GM12878 (cell line): Measurements from ENCODE around the gene ATP10A. TPM values are rescaled to one million over a fixed set of nuclear protein-coding genes. Genes with fewer than 3 reads are reported as not detected.

Source experiments
- ATAC-seq: fragments of 200-7000 bp; cut with Tn5 transposase; 3 replicates; pipeline ENCODE4 v1.9.1; 2020; ENCODE audit warnings: mild to moderate bottlenecking, moderate library complexity
- BruUV-seq: library from RNA; stranded (reverse); fragments of 400-500 nt; replicated peaks from 2 replicates; lab custom pipeline; 2021; lab: Mats Ljungman, UMichigan
- CTCF ChIA-PET: fragments of 300-600 bp; sonication (Branson Sonifier 250); formaldehyde crosslinking; extraction: SDS; loops from one replicate; lab custom pipeline; 2021; ENCODE audit warnings: inconsistent platforms; lab: Yijun Ruan, JAX
- POLR2A ChIA-PET: fragments of 350-600 bp; formaldehyde crosslinking; extraction: SDS; loops from one replicate; lab custom pipeline; 2021; ENCODE audit warnings: inconsistent platforms; lab: Charles Lee
- RAD21 ChIA-PET: fragments of 300-600 bp; sonication (Branson Sonifier 250); formaldehyde crosslinking; loops from one replicate; lab custom pipeline; 2023; ENCODE audit warnings: antibody characterized with exemption; ENCODE audit not compliant: unreplicated experiment; lab: Charles Lee
- SMC1A ChIA-PET: fragments of 300-600 bp; sonication (Branson Sonifier 250); formaldehyde crosslinking; loops from one replicate; lab custom pipeline; 2023; ENCODE audit not compliant: unreplicated experiment, uncharacterized antibody; lab: Charles Lee
- DNase-seq: peaks from one replicate; pipeline ENCODE4 v3.0.0-alpha.2; 2011; ENCODE audit warnings: low read depth, low spot score
- FAIRE-seq: peaks from 3 replicates; lab custom pipeline; 2011; peaks lifted over from hg19 to GRCh38; lab: Jason Lieb, UNC
- H2AFZ ChIP-seq: 2 replicates; pipeline ENCODE4 v1.6.0; 2011; ENCODE audit warnings: low read depth, low read length, control low read depth; ENCODE audit not compliant: control insufficient read depth
- H3K27ac ChIP-seq: 2 replicates; pipeline ENCODE4 v1.5.1; 2011; ENCODE audit warnings: control low read depth; ENCODE audit not compliant: control insufficient read depth, insufficient read depth
- H3K27me3 ChIP-seq, 2 experiments: replicated peaks in 1 of 2; 2 replicates each; pipeline versions ENCODE4 v1.6.0 to v1.6.1; 2011; ENCODE audit warnings: low read length in 1 of 2; ENCODE audit not compliant: control insufficient read depth in 2 of 2, insufficient read depth in 2 of 2
- H3K36me3 ChIP-seq, 2 experiments: 2 replicates each; pipeline ENCODE4 v1.5.1; 2011; ENCODE audit warnings: low read length in 1 of 2; ENCODE audit not compliant: control insufficient read depth in 2 of 2, insufficient read depth in 2 of 2
- H3K4me1 ChIP-seq: 2 replicates; pipeline ENCODE4 v1.6.1; 2011; ENCODE audit warnings: mild to moderate bottlenecking, low read length, moderate library complexity, mixed read lengths; ENCODE audit not compliant: control insufficient read depth, insufficient read depth
- H3K4me2 ChIP-seq: 2 replicates; pipeline ENCODE4 v1.6.0; 2011; ENCODE audit warnings: control low read depth; ENCODE audit not compliant: control insufficient read depth, insufficient read depth
- H3K4me3 ChIP-seq: fragments of 200-600 bp; sonication (generic); 2 replicates; pipeline ENCODE4 v1.5.1; 2016
- H3K79me2 ChIP-seq: 2 replicates; pipeline ENCODE4 v1.6.0; 2011; ENCODE audit warnings: low read length; ENCODE audit not compliant: control insufficient read depth, insufficient read depth
- H3K9ac ChIP-seq: 2 replicates; pipeline ENCODE4 v1.8.0; 2011; ENCODE audit warnings: low read length, control low read depth, mixed read lengths; ENCODE audit not compliant: control insufficient read depth, insufficient read depth
- H3K9me3 ChIP-seq: replicated peaks from 3 replicates; pipeline ENCODE4 v1.5.1; 2011; ENCODE audit warnings: mild to moderate bottlenecking, low read length; ENCODE audit not compliant: control insufficient read depth, insufficient read depth
- H4K20me1 ChIP-seq: 2 replicates; pipeline ENCODE4 v1.6.0; 2011; ENCODE audit not compliant: control insufficient read depth, insufficient read depth
- BCL11A ChIP-seq: IDR thresholded peaks from 2 replicates; pipeline ENCODE4 v1.6.1; 2011; ENCODE audit warnings: low read depth, low read length
- BCL3 ChIP-seq: IDR thresholded peaks from 2 replicates; pipeline ENCODE4 v1.6.1; 2011; ENCODE audit warnings: borderline replicate concordance, low read depth, mild to moderate bottlenecking, moderate library complexity, low read length; ENCODE audit not compliant: insufficient read depth, poor library complexity, severe bottlenecking
- BHLHE40 ChIP-seq, 2 experiments: fragments of 450-650 bp in 1 of 2; IDR thresholded peaks; 2 replicates each; pipeline ENCODE4 v1.6.1; 2011 to 2017; ENCODE audit warnings: low read depth in 2 of 2, borderline replicate concordance in 1 of 2, improper control_type of control experiment in 1 of 2, low read length in 1 of 2, mild to moderate bottlenecking in 1 of 2
- FOS ChIP-seq: IDR thresholded peaks from 3 replicates; pipeline ENCODE4 v1.6.1; 2011; ENCODE audit warnings: borderline replicate concordance; ENCODE audit not compliant: insufficient read length; ENCODE audit errors: extremely low read depth
- HCFC1 ChIP-seq: fragments of 150-350 bp; IDR thresholded peaks from 2 replicates; pipeline ENCODE4 v1.6.1; 2014; ENCODE audit warnings: low read length
- HDAC2 ChIP-seq: fragments of 200-600 bp; sonication (generic); IDR thresholded peaks from 2 replicates; pipeline ENCODE4 v1.6.1; 2017
- HDGF ChIP-seq: fragments of 450-650 bp; IDR thresholded peaks from 2 replicates; pipeline ENCODE4 v1.6.1; 2016; ENCODE audit warnings: antibody characterized with exemption
- JUNB ChIP-seq: IDR thresholded peaks from 2 replicates; pipeline ENCODE4 v1.6.1; 2016; ENCODE audit warnings: antibody characterized with exemption, mild to moderate bottlenecking
- NKRF ChIP-seq: fragments of 450-650 bp; conservative IDR thresholded peaks from 2 replicates; pipeline ENCODE4 v1.6.1; 2017; ENCODE audit warnings: mild to moderate bottlenecking, moderate library complexity
- PML ChIP-seq: IDR thresholded peaks from 2 replicates; pipeline ENCODE4 v1.6.1; 2012; ENCODE audit warnings: low read length, inconsistent platforms
- POLR2AphosphoS2 ChIP-seq: IDR thresholded peaks from 2 replicates; pipeline ENCODE4 v1.6.1; 2011; ENCODE audit warnings: low read depth, mild to moderate bottlenecking, low read length, improper control_type of control experiment, moderate library complexity
- RAD21 ChIP-seq: IDR thresholded peaks from 2 replicates; pipeline ENCODE4 v1.6.1; 2011; ENCODE audit warnings: mild to moderate bottlenecking, low read depth, low read length, moderate library complexity; ENCODE audit not compliant: insufficient read depth
- RAD51 ChIP-seq: fragments of 450-650 bp; IDR thresholded peaks from 2 replicates; pipeline ENCODE4 v1.6.1; 2016; ENCODE audit warnings: moderate library complexity, mild to moderate bottlenecking, inconsistent platforms
- RFX5 ChIP-seq: IDR thresholded peaks from 2 replicates; pipeline ENCODE4 v1.6.1; 2011; ENCODE audit warnings: low read depth, low read length, improper control_type of control experiment
- SMAD5 ChIP-seq: IDR thresholded peaks from 2 replicates; pipeline ENCODE4 v1.6.1; 2016; ENCODE audit warnings: antibody characterized with exemption, low read depth
- TCF7 ChIP-seq: IDR thresholded peaks from 2 replicates; pipeline ENCODE4 v1.6.1; 2014; ENCODE audit warnings: antibody characterized with exemption, borderline replicate concordance
- ZNF24 ChIP-seq: fragments of 450-650 bp; IDR thresholded peaks from 2 replicates; pipeline ENCODE4 v1.6.1; 2017; ENCODE audit warnings: antibody characterized with exemption, mild to moderate bottlenecking
- ZNF592 ChIP-seq: fragments of 450-650 bp; IDR thresholded peaks from 2 replicates; pipeline ENCODE4 v1.6.1; 2017; ENCODE audit warnings: mild to moderate bottlenecking, moderate library complexity
- WGBS: methylation state at CpG from one replicate; pipeline ENCODE4 v1.1.6; 2016; ENCODE audit warnings: low lambda C conversion rate; ENCODE audit not compliant: insufficient replicate concordance, insufficient coverage; ENCODE audit errors: missing lambda C conversion rate; 5-methylcytosine and 5-hydroxymethylcytosine counted together
- in situ Hi-C: fragments of 300-500 bp; cut with MboI; formaldehyde crosslinking; loops from 9 replicates; pipeline ENCODE4 v1.14.3; 2018; ENCODE audit warnings: mixed read lengths
- intact Hi-C: fragments of 100-400 bp; cut with micrococcal nuclease; formaldehyde crosslinking; loops from one replicate; pipeline ENCODE4 v1.14.2; 2022; ENCODE audit not compliant: unreplicated experiment
- polyA plus RNA-seq, 11 experiments: library from polyadenylated mRNA; depleted of rRNA in 4 of 11; unstranded in 6 of 11; stranded (reverse) in 5 of 11; fragments of >200 nt; fragmentation: Nextera tagmentation in 4 of 11; fragmentation: Illumina TruSeq in 1 of 11; extraction: Ambion mirVana in 4 of 11; extraction: Trizol in 1 of 11; gene quantifications; 1 replicate in 1 of 11; 2 replicates in 10 of 11; pipeline versions ENCODE4 v1.2.1 to v1.2.3, GENCODE V29; 2011 to 2016; ENCODE audit warnings: inconsistent platforms in 2 of 11, missing spikeins in 2 of 11, low read depth in 1 of 11
- total RNA-seq, 4 experiments: library from RNA; depleted of rRNA in 3 of 4; stranded (reverse); fragments of >200 nt in 3 of 4; fragmentation: Illumina TruSeq in 1 of 4; extraction: Trizol in 1 of 4; gene quantifications; 2 replicates each; pipeline versions ENCODE4 v1.2.1 to v1.2.3, GENCODE V29; 2013 to 2021

ATP10A gene
- total and polyA plus RNA-seq, 10 of the 15 experiments (the other 5 are each of a cell fraction or from before 2014, with no cell fraction given) = 0.04 to 1.5 (median 0.31) TPM; not detected in 2

GRCh38 chr15:25909325-25909724 lies 46.2 kb upstream of the ATP10A start:
- WGBS = 77% methylated on average over 21 of the region's 21 CpGs
- POLR2A ChIA-PET = no interaction called here
- no peak for DNase-seq
- Histone ChIP-seq H3K4me3 (no peak overlapping the region), H3K9me3 (no peaks in the 10 kb centered on the region), H3K79me2 (no peaks in the 10 kb centered on the region), H3K9ac (no peak overlapping the region), H3K4me1 (no peaks in the 10 kb centered on the region)
- CTCF ChIA-PET = no interaction called here
- intact Hi-C loops = no loop called here
- TF ChIP-seq HCFC1 (no peak), ZNF24 (no peak), FOS (no peak), RFX5 (no peak), BCL3 (no peak), HDAC2 (no peak), TCF7 (no peak), JUNB (no peak), RAD51 (no peak), PML (no peak), BHLHE40 (IDR thresholded peaks at IDR 0.05; ENCODE audit: borderline replicate concordance in 1 of 2, low read depth in 2 of 2, low read length in 1 of 2) (no peak), ZNF592 (no peak), POLR2AphosphoS2 (no peak), HDGF (no peak), RAD21 (no peak), NKRF (no peak), BCL11A (no peak), SMAD5 (no peak)
- TF ChIP-seq, all 136 proteins: peak for 0
- no peak for ATAC-seq
- no peak overlapping the region for H2AFZ ChIP-seq
- H3K27ac ChIP-seq = no peak overlapping the region
- no TSS peak for BruUV-seq
- no peaks in the 10 kb centered on the region for H4K20me1 ChIP-seq
- FAIRE-seq = no peak
- no peaks in the 10 kb centered on the region for H3K27me3 ChIP-seq
- ChIA-PET RAD21 (no interaction called here), SMC1A (no interaction called here)
- no peak overlapping the region for H3K4me2 ChIP-seq
- in situ Hi-C loops = no loop called here
- no peaks in the 10 kb centered on the region for H3K36me3 ChIP-seq
